GM23338 (cell line): ENCODE data around the gene TREML4. TPM values are rescaled to one million over a fixed set of nuclear protein-coding genes. Genes with fewer than 3 reads are reported as not detected.

Experiments used
- ATAC-seq: fragments of 200-7000 bp; cut with Tn5 transposase; 3 replicates; pipeline ENCODE4 v1.9.1; 2020
- DNase-seq: peaks from one replicate; pipeline ENCODE4 v3.0.0-alpha.2; 2015; ENCODE audit warnings: low spot score
- H2AFZ ChIP-seq: fragments of 200-600 bp; sonication (generic); 2 replicates; pipeline ENCODE4 v1.8.0; 2016; ENCODE audit warnings: antibody characterized with exemption, mild to moderate bottlenecking, moderate library complexity
- H3F3A ChIP-seq: fragments of 200-600 bp; sonication (generic); replicated peaks from 2 replicates; pipeline ENCODE4 v1.8.0; 2017; ENCODE audit warnings: antibody characterized with exemption, mixed run types, low read depth
- H3K27ac ChIP-seq: fragments of 200-600 bp; sonication (generic); 2 replicates; pipeline ENCODE4 v1.6.1; 2016; ENCODE audit warnings: low read depth
- H3K27me3 ChIP-seq: fragments of 200-600 bp; sonication (generic); 2 replicates; pipeline ENCODE4 v1.8.0; 2016; ENCODE audit warnings: mild to moderate bottlenecking, mixed run types, moderate library complexity; ENCODE audit not compliant: insufficient read depth
- H3K36me3 ChIP-seq: fragments of 200-600 bp; sonication (generic); 2 replicates; pipeline ENCODE4 v1.8.0; 2016; ENCODE audit warnings: mild to moderate bottlenecking; ENCODE audit not compliant: insufficient read depth
- H3K4me1 ChIP-seq: fragments of 200-600 bp; sonication (generic); 2 replicates; pipeline ENCODE4 v1.8.0; 2016; ENCODE audit warnings: mild to moderate bottlenecking, moderate library complexity; ENCODE audit not compliant: insufficient read depth
- H3K4me2 ChIP-seq: fragments of 200-600 bp; sonication (generic); 2 replicates; pipeline ENCODE4 v1.7.1; 2017; ENCODE audit warnings: mixed run types
- H3K4me3 ChIP-seq: fragments of 200-600 bp; sonication (generic); 2 replicates; pipeline ENCODE4 v1.6.1; 2016; ENCODE audit warnings: mixed run types
- H3K79me2 ChIP-seq: fragments of 200-600 bp; sonication (generic); replicated peaks from 2 replicates; pipeline ENCODE4 v1.8.0; 2017; ENCODE audit warnings: mild to moderate bottlenecking; ENCODE audit not compliant: insufficient read depth
- H3K9me2 ChIP-seq: fragments of 200-600 bp; sonication (generic); 2 replicates; pipeline ENCODE4 v1.8.0; 2017; ENCODE audit not compliant: insufficient read depth
- H4K20me1 ChIP-seq: fragments of 200-600 bp; sonication (generic); replicated peaks from 2 replicates; pipeline ENCODE4 v1.8.0; 2017; ENCODE audit warnings: mild to moderate bottlenecking; ENCODE audit not compliant: insufficient read depth
- H3K27ac Mint-ChIP-seq: 2 replicates; pipeline ENCODE4 v1.8.0; 2020; ENCODE audit warnings: inconsistent platforms, mild to moderate bottlenecking, moderate library complexity, mixed read lengths
- H3K27me3 Mint-ChIP-seq: 3 replicates; pipeline ENCODE4 v1.8.0; 2022; ENCODE audit warnings: low read depth, mild to moderate bottlenecking, moderate library complexity, mixed read lengths, inconsistent platforms; ENCODE audit not compliant: insufficient read depth, poor library complexity
- H3K36me3 Mint-ChIP-seq: 3 replicates; pipeline ENCODE4 v1.8.0; 2021; ENCODE audit warnings: low read depth, mild to moderate bottlenecking, inconsistent platforms, moderate library complexity, mixed read lengths
- H3K4me1 Mint-ChIP-seq: 3 replicates; pipeline ENCODE4 v1.8.0; 2020; ENCODE audit warnings: mild to moderate bottlenecking, inconsistent platforms, mixed read lengths
- H3K4me3 Mint-ChIP-seq: 3 replicates; pipeline ENCODE4 v1.8.0; 2021; ENCODE audit warnings: moderate library complexity, mild to moderate bottlenecking, inconsistent platforms, mixed read lengths
- H3K9me3 Mint-ChIP-seq: 3 replicates; pipeline ENCODE4 v1.8.0; 2020; ENCODE audit warnings: moderate library complexity, mild to moderate bottlenecking, inconsistent platforms, mixed read lengths
- CREB1 ChIP-seq: fragments of 250-450 bp; sonication (Bioruptor Pico); IDR thresholded peaks from 2 replicates; pipeline ENCODE4 v1.5.0; 2020; ENCODE audit warnings: low read depth, mild to moderate bottlenecking, moderate library complexity
- ETS1 ChIP-seq: IDR thresholded peaks from 2 replicates; pipeline ENCODE4 v1.6.1; 2016; ENCODE audit warnings: antibody characterized with exemption
- EZH2 ChIP-seq: fragments of 200-600 bp; sonication (generic); IDR thresholded peaks from one replicate; pipeline ENCODE4 v1.8.0; 2017; ENCODE audit warnings: antibody characterized with exemption, mild to moderate bottlenecking, low read depth; ENCODE audit not compliant: unreplicated experiment
- EZH2phosphoT487 ChIP-seq: fragments of 200-600 bp; sonication (generic); IDR thresholded peaks from one replicate; pipeline ENCODE4 v1.8.1; 2018; ENCODE audit warnings: antibody characterized with exemption; ENCODE audit not compliant: unreplicated experiment
- JUNB ChIP-seq: IDR thresholded peaks from one replicate; pipeline ENCODE4 v1.6.1; 2016; ENCODE audit warnings: antibody characterized with exemption; ENCODE audit not compliant: unreplicated experiment
- NANOG ChIP-seq: IDR thresholded peaks from 2 replicates; pipeline ENCODE4 v1.6.1; 2016; ENCODE audit warnings: antibody characterized with exemption, borderline replicate concordance
- POLR2AphosphoS5 ChIP-seq: IDR thresholded peaks from 2 replicates; pipeline ENCODE4 v1.6.1; 2016; ENCODE audit warnings: antibody characterized with exemption, low read depth
- STAT1 ChIP-seq: IDR thresholded peaks from one replicate; pipeline ENCODE4 v1.6.1; 2016; ENCODE audit warnings: antibody characterized with exemption; ENCODE audit not compliant: unreplicated experiment
- ZNF114 ChIP-seq: fragments of 250-450 bp; sonication (Bioruptor Pico); IDR thresholded peaks from 2 replicates; pipeline ENCODE4 v1.5.0; 2020; ENCODE audit warnings: mild to moderate bottlenecking, moderate library complexity
- ZNF331 ChIP-seq: fragments of 250-450 bp; sonication (Bioruptor Pico); IDR thresholded peaks from 2 replicates; pipeline ENCODE4 v1.5.0; 2020; ENCODE audit warnings: low read depth, mild to moderate bottlenecking, moderate library complexity
- polyA plus RNA-seq: library from polyadenylated mRNA; unstranded; fragments of >200 nt; fragmentation: Nextera tagmentation; extraction: Ambion mirVana; gene quantifications from 2 replicates; pipeline ENCODE4 v1.2.1, GENCODE V29; 2016
- total RNA-seq: library from RNA; depleted of rRNA; stranded (reverse); fragments of >200 nt; shearing (Covaris generic); gene quantifications from 2 replicates; pipeline ENCODE4 v1.2.3, GENCODE V29; 2014
- TF ChIP-seq, protein P1 (sequence below), 2 experiments: fragments of 200-600 bp in 1 of 2; sonication (generic) in 1 of 2; conservative IDR thresholded peaks; 2 replicates each; pipeline versions ENCODE4 v1.5.1 to v1.6.1; 2016 to 2017; ENCODE audit warnings: antibody characterized with exemption in 2 of 2, low read depth in 2 of 2, mild to moderate bottlenecking in 2 of 2, moderate library complexity in 1 of 2
- TF ChIP-seq, protein P2 (sequence below): IDR thresholded peaks from one replicate; pipeline ENCODE4 v1.6.1; 2018; ENCODE audit warnings: antibody characterized with exemption; ENCODE audit not compliant: unreplicated experiment
- TF ChIP-seq, protein P3 (sequence below): fragments of 250-450 bp; sonication (Bioruptor Pico); IDR thresholded peaks from 2 replicates; pipeline ENCODE4 v1.5.0; 2020; ENCODE audit warnings: mild to moderate bottlenecking, moderate library complexity

TREML4 gene
- total and polyA plus RNA-seq, 2 experiments from 2014 or later = not detected

DNA sequence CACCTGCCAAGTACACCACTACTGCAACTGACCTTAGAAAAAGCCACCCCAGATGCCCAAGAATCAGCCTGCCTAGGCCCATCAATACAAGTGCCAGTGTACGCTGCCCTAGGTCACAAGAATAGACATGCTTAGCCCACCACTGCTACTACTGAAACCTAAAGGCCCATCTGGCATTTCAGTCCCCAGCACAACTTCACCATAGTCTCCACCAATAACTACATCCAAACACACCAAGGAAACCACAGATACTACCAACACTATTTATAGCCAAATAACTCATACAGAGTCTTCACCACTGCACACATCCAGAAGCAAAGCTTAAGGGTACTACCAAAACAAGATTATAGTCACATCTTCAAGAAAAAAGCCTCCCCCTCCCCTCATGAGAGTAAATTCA lies 28.2 kb downstream of the TREML4 start:
- Histone ChIP-seq H3F3A (no peaks in the 10 kb centered on the region), H3K27me3 (no peaks in the 10 kb centered on the region), H3K4me1 (no peaks in the 10 kb centered on the region), H3K36me3 (no peaks in the 10 kb centered on the region), H4K20me1 (no peaks in the 10 kb centered on the region), H2AFZ (no peak overlapping the region), H3K27ac (no peak overlapping the region), H3K79me2 (no peaks in the 10 kb centered on the region), H3K9me2 (peaks cover 7% of the 10 kb centered on the region), H3K4me3 (no peak overlapping the region), H3K4me2 (no peak overlapping the region)
- H3K36me3 Mint-ChIP-seq = no peaks in the 10 kb centered on the region
- peaks cover 8% of the 10 kb centered on the region for H3K27me3 Mint-ChIP-seq
- H3K4me3 Mint-ChIP-seq = no peak overlapping the region
- no peak overlapping the region for H3K27ac Mint-ChIP-seq
- no peaks in the 10 kb centered on the region for H3K4me1 Mint-ChIP-seq
- ATAC-seq (no peak), DNase-seq (no peak)
- TF ChIP-seq ETS1 (no peak), CREB1 (CRISPR knock-in tag) (no peak), STAT1 (no peak), ZNF331 (no peak), POLR2AphosphoS5 (no peak), NANOG (no peak), EZH2phosphoT487 (no peak), EZH2 (no peak), JUNB (no peak), ZNF114 (CRISPR knock-in tag) (no peak)
- TF ChIP-seq, protein P1, sequence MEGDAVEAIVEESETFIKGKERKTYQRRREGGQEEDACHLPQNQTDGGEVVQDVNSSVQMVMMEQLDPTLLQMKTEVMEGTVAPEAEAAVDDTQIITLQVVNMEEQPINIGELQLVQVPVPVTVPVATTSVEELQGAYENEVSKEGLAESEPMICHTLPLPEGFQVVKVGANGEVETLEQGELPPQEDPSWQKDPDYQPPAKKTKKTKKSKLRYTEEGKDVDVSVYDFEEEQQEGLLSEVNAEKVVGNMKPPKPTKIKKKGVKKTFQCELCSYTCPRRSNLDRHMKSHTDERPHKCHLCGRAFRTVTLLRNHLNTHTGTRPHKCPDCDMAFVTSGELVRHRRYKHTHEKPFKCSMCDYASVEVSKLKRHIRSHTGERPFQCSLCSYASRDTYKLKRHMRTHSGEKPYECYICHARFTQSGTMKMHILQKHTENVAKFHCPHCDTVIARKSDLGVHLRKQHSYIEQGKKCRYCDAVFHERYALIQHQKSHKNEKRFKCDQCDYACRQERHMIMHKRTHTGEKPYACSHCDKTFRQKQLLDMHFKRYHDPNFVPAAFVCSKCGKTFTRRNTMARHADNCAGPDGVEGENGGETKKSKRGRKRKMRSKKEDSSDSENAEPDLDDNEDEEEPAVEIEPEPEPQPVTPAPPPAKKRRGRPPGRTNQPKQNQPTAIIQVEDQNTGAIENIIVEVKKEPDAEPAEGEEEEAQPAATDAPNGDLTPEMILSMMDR (conservative IDR thresholded peaks at IDR 0.05; ENCODE audit: low read depth in 2 of 2) = no peak
- TF ChIP-seq, protein P2, sequence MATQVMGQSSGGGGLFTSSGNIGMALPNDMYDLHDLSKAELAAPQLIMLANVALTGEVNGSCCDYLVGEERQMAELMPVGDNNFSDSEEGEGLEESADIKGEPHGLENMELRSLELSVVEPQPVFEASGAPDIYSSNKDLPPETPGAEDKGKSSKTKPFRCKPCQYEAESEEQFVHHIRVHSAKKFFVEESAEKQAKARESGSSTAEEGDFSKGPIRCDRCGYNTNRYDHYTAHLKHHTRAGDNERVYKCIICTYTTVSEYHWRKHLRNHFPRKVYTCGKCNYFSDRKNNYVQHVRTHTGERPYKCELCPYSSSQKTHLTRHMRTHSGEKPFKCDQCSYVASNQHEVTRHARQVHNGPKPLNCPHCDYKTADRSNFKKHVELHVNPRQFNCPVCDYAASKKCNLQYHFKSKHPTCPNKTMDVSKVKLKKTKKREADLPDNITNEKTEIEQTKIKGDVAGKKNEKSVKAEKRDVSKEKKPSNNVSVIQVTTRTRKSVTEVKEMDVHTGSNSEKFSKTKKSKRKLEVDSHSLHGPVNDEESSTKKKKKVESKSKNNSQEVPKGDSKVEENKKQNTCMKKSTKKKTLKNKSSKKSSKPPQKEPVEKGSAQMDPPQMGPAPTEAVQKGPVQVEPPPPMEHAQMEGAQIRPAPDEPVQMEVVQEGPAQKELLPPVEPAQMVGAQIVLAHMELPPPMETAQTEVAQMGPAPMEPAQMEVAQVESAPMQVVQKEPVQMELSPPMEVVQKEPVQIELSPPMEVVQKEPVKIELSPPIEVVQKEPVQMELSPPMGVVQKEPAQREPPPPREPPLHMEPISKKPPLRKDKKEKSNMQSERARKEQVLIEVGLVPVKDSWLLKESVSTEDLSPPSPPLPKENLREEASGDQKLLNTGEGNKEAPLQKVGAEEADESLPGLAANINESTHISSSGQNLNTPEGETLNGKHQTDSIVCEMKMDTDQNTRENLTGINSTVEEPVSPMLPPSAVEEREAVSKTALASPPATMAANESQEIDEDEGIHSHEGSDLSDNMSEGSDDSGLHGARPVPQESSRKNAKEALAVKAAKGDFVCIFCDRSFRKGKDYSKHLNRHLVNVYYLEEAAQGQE = no peak
- TF ChIP-seq, protein P3, sequence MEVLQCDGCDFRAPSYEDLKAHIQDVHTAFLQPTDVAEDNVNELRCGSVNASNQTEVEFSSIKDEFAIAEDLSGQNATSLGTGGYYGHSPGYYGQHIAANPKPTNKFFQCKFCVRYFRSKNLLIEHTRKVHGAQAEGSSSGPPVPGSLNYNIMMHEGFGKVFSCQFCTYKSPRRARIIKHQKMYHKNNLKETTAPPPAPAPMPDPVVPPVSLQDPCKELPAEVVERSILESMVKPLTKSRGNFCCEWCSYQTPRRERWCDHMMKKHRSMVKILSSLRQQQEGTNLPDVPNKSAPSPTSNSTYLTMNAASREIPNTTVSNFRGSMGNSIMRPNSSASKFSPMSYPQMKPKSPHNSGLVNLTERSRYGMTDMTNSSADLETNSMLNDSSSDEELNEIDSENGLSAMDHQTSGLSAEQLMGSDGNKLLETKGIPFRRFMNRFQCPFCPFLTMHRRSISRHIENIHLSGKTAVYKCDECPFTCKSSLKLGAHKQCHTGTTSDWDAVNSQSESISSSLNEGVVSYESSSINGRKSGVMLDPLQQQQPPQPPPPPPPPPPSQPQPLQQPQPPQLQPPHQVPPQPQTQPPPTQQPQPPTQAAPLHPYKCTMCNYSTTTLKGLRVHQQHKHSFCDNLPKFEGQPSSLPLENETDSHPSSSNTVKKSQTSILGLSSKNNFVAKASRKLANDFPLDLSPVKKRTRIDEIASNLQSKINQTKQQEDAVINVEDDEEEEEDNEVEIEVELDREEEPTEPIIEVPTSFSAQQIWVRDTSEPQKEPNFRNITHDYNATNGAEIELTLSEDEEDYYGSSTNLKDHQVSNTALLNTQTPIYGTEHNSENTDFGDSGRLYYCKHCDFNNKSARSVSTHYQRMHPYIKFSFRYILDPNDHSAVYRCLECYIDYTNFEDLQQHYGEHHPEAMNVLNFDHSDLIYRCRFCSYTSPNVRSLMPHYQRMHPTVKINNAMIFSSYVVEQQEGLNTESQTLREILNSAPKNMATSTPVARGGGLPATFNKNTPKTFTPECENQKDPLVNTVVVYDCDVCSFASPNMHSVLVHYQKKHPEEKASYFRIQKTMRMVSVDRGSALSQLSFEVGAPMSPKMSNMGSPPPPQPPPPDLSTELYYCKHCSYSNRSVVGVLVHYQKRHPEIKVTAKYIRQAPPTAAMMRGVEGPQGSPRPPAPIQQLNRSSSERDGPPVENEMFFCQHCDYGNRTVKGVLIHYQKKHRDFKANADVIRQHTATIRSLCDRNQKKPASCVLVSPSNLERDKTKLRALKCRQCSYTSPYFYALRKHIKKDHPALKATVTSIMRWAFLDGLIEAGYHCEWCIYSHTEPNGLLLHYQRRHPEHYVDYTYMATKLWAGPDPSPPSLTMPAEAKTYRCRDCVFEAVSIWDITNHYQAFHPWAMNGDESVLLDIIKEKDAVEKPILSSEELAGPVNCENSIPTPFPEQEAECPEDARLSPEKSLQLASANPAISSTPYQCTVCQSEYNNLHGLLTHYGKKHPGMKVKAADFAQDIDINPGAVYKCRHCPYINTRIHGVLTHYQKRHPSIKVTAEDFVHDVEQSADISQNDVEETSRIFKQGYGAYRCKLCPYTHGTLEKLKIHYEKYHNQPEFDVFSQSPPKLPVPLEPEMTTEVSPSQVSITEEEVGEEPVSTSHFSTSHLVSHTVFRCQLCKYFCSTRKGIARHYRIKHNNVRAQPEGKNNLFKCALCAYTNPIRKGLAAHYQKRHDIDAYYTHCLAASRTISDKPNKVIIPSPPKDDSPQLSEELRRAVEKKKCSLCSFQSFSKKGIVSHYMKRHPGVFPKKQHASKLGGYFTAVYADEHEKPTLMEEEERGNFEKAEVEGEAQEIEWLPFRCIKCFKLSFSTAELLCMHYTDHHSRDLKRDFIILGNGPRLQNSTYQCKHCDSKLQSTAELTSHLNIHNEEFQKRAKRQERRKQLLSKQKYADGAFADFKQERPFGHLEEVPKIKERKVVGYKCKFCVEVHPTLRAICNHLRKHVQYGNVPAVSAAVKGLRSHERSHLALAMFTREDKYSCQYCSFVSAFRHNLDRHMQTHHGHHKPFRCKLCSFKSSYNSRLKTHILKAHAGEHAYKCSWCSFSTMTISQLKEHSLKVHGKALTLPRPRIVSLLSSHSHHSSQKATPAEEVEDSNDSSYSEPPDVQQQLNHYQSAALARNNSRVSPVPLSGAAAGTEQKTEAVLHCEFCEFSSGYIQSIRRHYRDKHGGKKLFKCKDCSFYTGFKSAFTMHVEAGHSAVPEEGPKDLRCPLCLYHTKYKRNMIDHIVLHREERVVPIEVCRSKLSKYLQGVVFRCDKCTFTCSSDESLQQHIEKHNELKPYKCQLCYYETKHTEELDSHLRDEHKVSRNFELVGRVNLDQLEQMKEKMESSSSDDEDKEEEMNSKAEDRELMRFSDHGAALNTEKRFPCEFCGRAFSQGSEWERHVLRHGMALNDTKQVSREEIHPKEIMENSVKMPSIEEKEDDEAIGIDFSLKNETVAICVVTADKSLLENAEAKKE = no peak
- peaks cover 11% of the 10 kb centered on the region for H3K9me3 Mint-ChIP-seq
